ENCODE results near the gene TRPC6. TPM values are rescaled to one million over a fixed set of nuclear protein-coding genes. Genes with fewer than 3 reads are reported as not detected.

TRPC6 gene
- polyA plus RNA-seq (ENCODE audit: insufficient read length in 12 of 12) = 10 to 100 TPM in 10 of 12 donors, 1 to 10 TPM in 1, not detected in 1; 8.4 to 39.2 (median 18.2) TPM
- long read RNA-seq, donor 1 = 0 reads
- long read RNA-seq, donor 2, full-length matches to known transcripts = 3 of 8 reads
- long read RNA-seq, donor 2, partial matches to known transcripts = 5 of 8 reads
- long read RNA-seq, donor 2, other reads (novel, unspliced or antisense) = 0 of 8 reads
- long read RNA-seq, donor 3 = 0 reads
- long read RNA-seq, donor 4, full-length matches to known transcripts = 1 of 1 reads
- long read RNA-seq, donor 4, partial matches to known transcripts = 0 of 1 reads
- long read RNA-seq, donor 4, other reads (novel, unspliced or antisense) = 0 of 1 reads
- long read RNA-seq, donor 5 = 0 reads
- long read RNA-seq, donor 6 = 0 reads
- long read RNA-seq, donor 7, full-length matches to known transcripts = 1 of 1 reads
- long read RNA-seq, donor 7, partial matches to known transcripts = 0 of 1 reads
- long read RNA-seq, donor 7, other reads (novel, unspliced or antisense) = 0 of 1 reads
- long read RNA-seq, donor 8, full-length matches to known transcripts = 2 of 10 reads
- long read RNA-seq, donor 8, partial matches to known transcripts = 8 of 10 reads
- long read RNA-seq, donor 8, other reads (novel, unspliced or antisense) = 0 of 10 reads
- long read RNA-seq, donor 9, partial matches to known transcripts = 0 of 1 reads
- long read RNA-seq, donor 9, other reads (novel, unspliced or antisense) = 0 of 1 reads
- long read RNA-seq, donor 10, full-length matches to known transcripts = 2 of 2 reads
- long read RNA-seq, donor 10, partial matches to known transcripts = 0 of 2 reads
- long read RNA-seq, donor 10, other reads (novel, unspliced or antisense) = 0 of 2 reads
- long read RNA-seq, donor 11, full-length matches to known transcripts = 1 of 1 reads
- long read RNA-seq, donor 11, partial matches to known transcripts = 0 of 1 reads
- long read RNA-seq, donor 11, other reads (novel, unspliced or antisense) = 0 of 1 reads

- DNase-seq = peak; percentile 34
These were observed at the start of gene TRPC6 for GRCh38 chr11:101583251-101584128. Gene TRPC6, minus strand, starts transcription at chr11:101584007. Its CDS starts 504 bp downstream, at chr11:101583503.

DNA sequence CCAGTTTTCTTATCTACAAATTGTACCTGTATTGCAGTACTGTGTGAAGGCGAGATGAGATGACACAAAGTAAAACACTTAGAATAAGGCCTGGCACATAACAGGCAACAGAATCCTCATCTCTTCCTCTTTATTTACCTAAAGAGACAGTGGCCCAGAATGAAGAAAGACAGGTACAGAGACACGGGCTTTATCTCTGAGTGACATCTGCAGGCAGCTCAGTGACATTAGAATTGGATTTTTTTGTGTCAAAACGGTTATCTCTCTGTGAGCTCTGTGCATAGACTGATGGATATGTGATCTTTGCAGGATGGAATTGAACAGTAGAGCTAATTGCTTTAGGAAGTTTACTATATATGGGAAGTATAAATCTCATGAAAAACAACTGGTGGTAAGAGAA is 36.2 kb upstream of the TRPC6 start:
- no peak for DNase-seq

DNA sequence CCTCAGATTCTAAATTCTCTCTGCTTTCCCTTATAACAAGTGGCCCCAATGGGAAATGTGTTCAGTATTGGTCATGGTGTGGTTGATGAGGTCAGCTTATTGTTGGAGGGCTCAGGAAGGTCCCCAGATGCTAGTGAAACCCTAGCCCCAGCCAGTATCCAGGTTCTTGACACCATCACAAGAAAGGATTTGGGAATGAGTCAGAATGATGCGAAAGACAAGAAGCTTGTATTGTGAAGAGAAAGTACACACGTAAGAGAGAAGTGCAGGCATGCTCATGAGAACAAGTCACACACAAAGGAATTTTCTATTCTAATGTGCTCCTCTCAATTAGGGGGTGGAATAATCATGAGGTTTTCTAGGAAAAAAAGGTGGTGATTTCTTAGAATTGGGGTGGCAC is 34.9 kb upstream of the TRPC6 start:
- no peak for DNase-seq

GRCh38 chr11:101617735-101618332 is 34.0 kb upstream of the TRPC6 start:
- DNase-seq = no peak

- no peak for DNase-seq
These were observed 28.7 kb upstream of the TRPC6 start for GRCh38 chr11:101612481-101612880.

GRCh38 chr11:101600924-101601323 is 17.1 kb upstream of the TRPC6 start:
- DNase-seq = no peak

- DNase-seq = no peak
These were observed 3.2 kb upstream of the TRPC6 start for GRCh38 chr11:101586965-101587364.

- no peak for DNase-seq
These were observed 848 bp upstream of the TRPC6 start for GRCh38 chr11:101584655-101585054.

DNA sequence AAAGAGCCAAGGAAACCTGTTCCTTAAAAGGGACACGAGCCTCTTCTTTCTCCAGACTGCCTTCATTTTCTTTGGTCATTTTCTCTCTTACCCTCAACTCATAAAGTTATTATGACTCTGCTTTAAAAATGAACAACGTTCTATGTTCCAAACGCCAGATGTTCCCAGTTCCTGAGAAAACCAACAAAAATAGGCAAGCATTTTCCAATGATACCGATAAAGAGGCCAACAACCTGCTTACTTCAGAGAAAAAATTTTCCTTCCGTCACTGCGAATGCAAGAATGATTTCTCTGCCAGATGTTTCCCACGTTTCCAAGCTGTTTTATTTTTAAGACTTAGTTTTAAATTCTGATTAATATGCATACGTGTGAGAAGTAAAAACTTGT is 315 bp upstream of the TRPC6 start:
- peak; percentile 22 for DNase-seq

DNA sequence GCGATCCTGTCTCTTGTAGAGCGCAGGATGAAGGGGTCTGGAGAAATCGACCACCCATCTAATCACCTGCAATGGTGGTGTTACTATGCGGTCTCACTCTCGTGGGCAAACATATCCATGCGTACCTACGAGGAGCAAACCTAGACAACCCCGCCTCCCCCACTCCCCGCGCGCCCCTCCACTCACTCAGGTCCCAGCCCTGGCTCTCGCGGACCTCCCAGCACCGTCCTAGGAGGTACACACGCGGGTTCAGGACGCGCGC is 887 bp downstream of the TRPC6 start:
- DNase-seq = peak; percentile 11

DNA sequence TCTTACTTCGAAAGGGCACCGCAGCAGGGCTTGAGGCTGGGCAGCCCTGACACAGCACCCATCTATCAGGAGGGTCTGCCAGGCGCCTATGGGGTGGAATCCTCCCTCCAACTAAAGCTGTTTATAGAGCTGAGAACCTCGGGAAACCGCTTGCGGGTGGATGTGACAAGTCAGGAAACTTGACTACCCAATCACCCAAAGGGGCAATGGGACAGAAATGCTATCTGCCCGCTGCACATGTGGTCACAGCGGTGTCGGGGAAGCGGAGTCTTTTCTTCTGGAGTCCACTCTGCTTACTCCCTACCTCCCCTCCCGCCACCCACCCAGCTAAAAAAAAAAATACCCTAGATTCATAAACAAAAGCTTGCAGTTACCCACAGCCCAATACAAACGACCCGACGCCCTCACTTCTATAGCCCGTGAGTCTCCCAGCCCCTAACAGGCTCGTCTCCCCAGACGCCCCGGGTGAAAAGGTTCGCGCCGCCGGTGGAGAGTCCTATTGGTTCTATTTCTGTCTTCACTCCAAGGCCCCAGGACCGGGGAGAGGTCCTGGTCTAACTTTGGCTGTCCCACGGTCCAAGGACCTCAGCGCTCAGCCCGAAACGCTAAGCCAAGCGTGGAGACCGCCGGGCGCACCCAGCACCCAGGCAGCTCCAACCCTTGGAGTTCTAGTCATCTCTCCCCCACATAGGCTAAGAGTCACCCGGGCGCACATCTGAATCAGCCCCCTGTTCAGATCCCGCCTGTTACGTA is 1.4 kb downstream of the TRPC6 start:
- DNase-seq = no peak

- DNase-seq = no peak
These were observed 6.3 kb downstream of the TRPC6 start for GRCh38 chr11:101577461-101577860.

DNA sequence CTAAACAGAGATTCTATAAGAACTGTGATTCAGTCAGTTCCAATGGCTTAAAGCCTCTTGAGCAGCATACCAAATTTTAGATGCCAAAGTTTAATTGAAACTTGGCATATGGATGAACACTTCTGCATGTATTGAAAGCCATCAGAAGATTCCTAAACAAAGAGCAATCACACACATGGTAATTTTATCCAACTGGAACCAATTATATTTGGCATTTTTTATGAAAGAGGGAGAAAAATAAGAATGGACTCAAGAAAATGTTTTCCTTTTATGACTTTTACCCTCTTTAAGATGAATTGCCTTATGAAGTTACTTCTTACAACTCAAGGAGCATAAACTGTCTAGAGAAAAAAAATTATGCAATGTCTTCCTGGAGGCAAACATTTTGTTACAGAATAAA is 7.4 kb downstream of the TRPC6 start:
- no peak for DNase-seq

DNA sequence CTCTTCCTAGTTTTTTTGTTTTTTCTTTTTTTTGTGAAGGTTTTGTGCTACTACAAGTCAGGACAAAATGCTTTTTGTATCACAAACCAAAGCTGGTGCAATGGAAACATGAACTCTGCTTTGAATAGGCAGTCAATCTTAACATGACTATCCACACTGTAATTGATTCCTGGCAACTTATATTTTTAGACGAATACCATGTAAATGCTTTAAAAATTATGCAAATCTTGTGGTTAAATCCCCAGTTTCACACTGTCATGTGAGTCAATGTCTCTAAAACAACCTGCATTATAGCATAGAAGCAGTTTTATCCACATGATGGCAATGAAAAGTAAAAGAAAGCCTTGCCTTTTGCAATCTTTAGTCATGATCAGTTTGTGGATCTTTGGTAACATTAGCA is 8.9 kb downstream of the TRPC6 start:
- no peak for DNase-seq

GRCh38 chr11:101567071-101567470 is 16.7 kb downstream of the TRPC6 start:
- no peak for DNase-seq

DNA sequence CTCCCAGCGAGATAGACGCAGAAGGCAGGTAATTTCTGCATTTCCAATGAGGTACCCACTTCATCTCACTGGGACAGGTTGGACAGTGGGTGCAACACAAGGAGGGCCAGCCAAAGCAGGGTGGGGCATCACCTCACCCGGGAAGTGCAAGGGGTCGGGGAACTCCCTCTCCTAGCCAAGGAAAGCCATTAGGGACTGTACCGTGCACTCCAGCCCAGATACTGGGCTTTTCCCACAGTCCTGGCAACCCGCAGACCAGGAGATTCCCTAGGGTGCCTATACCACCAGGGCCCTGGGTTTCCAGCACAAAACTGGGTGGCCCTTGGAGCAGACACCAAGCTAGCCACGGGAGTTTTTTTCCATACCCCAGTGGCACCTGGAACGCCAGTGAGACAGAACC is 17.2 kb downstream of the TRPC6 start:
- no peak for DNase-seq

DNA sequence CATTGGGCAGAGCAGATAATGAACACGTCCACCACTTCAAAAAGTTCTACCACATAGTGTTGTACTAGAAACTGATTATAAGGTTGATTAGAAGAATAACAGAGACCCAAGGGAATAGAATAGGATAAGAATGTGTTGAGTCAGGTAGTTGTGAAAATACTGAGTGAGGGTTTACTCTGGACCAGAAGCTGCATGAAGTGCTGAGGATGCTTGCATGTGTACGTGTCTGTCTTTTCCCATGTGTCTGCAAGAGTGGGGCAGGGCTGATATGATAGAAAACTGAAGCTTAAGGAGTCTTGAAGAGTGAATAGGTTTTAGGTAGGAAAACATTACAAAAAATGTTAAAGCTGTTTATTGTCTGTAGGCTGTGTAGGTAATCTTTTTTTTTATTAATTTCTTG is 20.6 kb downstream of the TRPC6 start:
- no peak for DNase-seq

GRCh38 chr11:101555366-101555765 is 28.4 kb downstream of the TRPC6 start:
- peak; percentile 29 for DNase-seq

DNA sequence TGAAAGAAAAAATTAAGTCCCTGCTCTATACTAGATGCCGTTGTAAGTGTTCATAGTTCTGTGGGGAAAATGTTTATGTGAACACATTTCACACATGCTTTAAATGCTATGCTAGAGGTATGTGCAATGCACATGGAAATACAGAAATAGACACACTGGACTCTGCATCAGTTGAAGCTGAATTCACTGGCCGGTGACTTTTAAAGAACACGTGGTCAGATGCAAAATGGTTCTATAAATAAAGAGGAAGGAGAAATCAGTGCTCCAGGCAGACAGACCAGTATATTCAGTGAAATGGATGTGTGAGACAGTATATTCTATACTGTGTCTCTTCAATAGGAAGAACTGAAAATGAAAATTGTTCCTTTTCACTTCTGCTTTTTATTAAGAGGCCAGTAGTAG is 29.9 kb downstream of the TRPC6 start:
- DNase-seq = no peak

DNA sequence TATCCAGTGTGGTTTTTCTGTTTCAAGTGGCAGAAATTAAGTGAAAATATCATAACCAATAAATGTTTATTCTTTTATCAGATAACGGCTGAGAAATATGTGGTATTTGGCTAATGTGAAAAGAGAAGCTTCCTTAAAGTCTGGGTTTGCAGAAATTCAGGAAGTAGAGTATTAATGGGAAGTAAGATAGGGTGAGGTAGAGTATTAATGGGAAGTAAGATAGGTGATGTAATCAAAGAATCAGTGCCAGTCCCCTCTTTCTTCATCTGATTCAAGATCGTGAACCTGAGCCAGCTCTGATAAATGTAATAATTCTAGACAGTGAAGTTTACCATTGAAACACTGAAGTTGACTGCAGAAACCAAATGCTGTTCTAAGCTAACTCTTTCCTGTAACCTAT is 30.9 kb downstream of the TRPC6 start:
- DNase-seq = no peak

GRCh38 chr11:101528541-101528940 is 55.3 kb downstream of the TRPC6 start:
- DNase-seq = no peak
